Neural progenitor cell (in vitro differentiated cells): ENCODE data around the gene NOG.

Experiments used
- CTCF ChIP-seq: fragments of 200-600 bp; sonication (generic); IDR thresholded peaks from 2 replicates; pipeline ENCODE4 v1.5.1; 2017; ENCODE audit warnings: antibody characterized with exemption, mild to moderate bottlenecking
- EZH2 ChIP-seq: fragments of 200-600 bp; sonication (generic); IDR thresholded peaks from 2 replicates; pipeline ENCODE4 v1.6.1; 2017; ENCODE audit warnings: antibody characterized with exemption, mild to moderate bottlenecking, moderate library complexity
- EZH2phosphoT487 ChIP-seq: fragments of 200-600 bp; sonication (generic); IDR thresholded peaks from 2 replicates; pipeline ENCODE4 v1.6.1; 2017; ENCODE audit warnings: antibody characterized with exemption

- TF ChIP-seq CTCF (no peak), EZH2 (no peak), EZH2phosphoT487 (no peak)
These were observed 30.8 kb downstream of the NOG start for GRCh38 chr17:56624309-56624708.
